ENCODE results near the gene FNBP1.

- TF ChIP-seq EZH2 (IDR thresholded peaks at IDR 0.05; ENCODE audit: insufficient read depth, poor library complexity, severe bottlenecking): no peak
- no peak for TF ChIP-seq EZH2phosphoT487 (IDR thresholded peaks at IDR 0.05; ENCODE audit: insufficient read depth, low read depth)
Observed at GRCh38 chr9:129894120-129894823, 148.7 kb downstream of the FNBP1 start.

All from GM23248 (cell line).